EL (cell line): ENCODE data around the gene DCANP1.

Experiments used
- DNase-seq: peaks from one replicate; pipeline ENCODE4 v3.0.0-alpha.2; 2016

The DCANP1 gene

DNA sequence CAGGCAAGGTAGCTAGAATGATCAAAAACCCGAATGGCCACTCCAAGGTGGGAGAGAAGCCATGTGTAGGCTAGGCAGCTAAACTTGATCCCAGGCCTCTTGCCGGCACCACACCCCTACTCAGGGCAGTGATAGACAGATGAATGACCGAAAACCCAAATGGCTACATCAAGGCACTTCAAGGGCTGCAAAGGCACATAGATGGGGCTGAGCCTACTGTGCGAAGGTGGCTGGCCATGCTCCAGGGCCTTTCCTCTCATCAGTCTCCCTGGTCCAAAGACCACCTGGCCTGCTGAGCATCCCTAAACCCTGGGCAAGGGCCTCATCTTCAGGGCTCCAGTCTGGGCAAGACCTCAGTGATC is 8.7 kb upstream of the DCANP1 start:
- no peak for DNase-seq

DNA sequence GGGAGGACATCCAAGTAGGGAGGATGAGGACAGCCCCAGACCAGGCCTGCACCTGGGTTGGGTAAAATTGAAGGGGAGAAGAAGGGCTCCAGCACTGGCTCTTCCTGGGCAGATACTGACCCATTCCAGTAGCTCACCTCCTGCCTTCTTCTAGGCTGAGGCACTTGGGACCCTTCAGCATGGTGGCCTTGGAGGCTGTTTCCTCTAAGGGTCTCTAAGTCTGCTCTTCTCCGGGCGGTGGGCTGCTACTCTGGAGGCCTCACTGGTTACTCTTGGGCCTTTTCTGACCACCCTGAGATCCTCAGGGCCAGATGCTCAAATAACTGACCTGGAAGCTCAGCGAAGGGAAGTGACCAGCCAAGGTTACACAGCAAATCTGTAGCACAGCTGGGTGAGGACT is 7.8 kb upstream of the DCANP1 start:
- DNase-seq, result no peak

DNA sequence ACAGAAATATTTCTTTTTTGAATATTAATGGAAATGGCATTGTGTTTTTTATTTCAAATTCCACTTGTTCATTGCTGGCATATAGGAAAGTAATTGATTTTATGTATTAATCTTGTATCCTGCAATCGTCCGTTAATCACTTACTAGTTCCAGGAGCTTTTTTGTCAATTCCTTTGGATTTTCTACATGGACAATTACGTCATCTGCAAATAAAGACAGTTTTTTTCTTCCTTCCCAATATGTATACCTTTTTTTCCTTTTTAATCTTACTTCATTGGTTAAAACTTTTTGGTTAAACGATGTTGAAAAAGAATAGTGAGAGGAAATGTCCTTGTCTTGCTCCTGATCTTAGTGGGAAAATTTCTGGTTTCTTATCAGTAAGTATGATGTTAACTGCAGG is 6.5 kb upstream of the DCANP1 start:
- DNase-seq, result no peak

DNA sequence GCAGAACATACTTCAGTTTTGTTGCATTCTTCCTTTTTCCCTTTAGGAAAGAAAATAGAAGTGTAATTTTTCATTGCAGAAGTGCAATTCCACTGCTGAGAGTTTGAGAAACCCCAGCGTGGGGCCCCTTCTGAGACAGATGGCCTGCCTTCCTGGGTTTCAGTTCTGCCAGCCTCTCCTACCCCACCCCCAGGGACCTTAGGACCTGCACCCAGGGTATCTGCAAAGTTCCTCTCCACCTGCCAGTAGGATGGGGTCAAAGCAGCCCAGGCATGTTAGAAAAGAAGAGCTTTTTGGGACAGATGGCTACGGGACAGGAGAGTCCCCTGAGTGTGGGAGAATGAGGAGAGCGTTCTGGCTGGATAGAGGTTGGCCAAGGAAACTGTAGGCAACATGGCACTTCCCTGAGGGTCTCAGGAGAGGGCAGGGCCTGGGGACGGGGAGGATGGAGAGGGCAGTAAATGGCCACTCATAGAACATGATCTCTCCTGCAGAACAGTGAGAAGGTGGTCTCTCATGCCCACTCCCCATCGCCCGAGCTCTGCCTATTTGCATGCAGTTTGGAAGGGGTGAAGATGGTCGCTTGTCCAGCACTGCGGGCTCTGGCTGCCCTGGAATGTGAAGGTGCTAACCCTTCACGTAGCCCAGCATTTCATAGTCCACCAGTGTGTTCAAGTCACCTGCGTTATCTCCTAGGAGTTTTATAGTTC is 5.3 kb upstream of the DCANP1 start, which contains the start of gene TIFAB:
Gene TIFAB (minus strand): TSS at position 31 of the 710 bp plus-strand sequence. CDS start 2,412 bp downstream, outside the sequence.
- DNase-seq, result no peak

- no peak for DNase-seq
Observed at GRCh38 chr5:135451581-135452320, 4.6 kb upstream of the DCANP1 start.

DNA sequence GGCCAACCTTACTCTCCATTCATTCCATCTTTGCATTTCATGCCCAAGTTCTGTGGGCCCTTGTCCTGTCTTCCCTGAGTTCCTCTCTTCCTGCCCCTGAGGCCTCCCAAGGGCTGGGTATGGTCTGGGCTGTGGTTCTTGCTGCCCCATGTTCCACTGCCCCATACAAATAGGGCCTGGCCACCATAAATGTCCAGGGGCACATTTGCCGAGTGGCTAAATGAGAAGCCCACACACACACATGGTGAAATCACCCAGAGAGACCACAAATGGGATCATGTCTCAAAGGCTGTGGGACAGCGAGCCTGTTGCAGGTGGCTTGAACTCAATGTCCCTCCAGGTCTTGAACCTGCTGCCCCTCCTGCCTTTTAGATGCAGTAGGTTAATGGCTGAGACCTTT is 3.8 kb upstream of the DCANP1 start:
- DNase-seq, result no peak

DNA sequence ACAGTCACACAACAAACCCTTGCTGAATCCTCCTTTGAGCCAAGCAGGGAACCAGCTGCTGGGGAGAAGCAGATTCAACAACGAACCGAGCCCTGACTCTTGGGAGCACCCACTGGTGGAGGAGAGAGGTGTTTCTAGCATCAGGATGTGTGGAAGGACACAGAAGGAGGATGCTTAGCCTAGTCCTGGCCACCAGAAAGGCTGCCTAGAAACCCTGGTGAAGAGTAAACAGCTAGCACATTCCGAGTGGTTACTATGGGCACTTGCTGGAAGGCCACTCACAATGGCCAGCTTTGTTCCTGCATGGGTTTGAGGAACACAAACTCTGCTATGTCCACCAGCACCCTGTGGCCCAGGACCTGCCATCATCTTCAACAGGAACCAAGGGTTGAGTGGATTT is 3.2 kb upstream of the DCANP1 start:
- no peak for DNase-seq

DNA sequence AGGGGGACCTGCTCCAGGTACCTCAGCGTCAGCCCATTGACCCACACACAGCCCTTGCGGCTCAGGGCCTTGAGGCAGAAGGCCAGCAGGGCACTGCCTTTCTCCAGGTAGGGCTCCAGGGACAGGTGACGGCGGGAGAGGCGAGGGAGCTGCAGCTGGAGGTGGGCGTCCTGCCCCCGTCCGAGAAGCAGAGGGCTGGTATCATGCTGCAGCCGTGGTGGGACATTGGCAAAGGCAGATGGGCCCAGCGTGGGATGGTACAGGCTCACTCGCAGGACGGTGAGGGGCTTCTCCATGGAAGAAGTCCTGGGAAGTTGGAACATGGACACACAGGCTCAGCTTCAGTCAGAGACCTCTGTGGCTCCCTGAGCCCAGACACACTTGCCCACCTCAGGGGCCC is 2.5 kb upstream of the DCANP1 start:
- DNase-seq, result no peak

GRCh38 chr5:135448791-135449507 is 1.8 kb upstream of the DCANP1 start:
- DNase-seq, result peak; percentile 31

DNA sequence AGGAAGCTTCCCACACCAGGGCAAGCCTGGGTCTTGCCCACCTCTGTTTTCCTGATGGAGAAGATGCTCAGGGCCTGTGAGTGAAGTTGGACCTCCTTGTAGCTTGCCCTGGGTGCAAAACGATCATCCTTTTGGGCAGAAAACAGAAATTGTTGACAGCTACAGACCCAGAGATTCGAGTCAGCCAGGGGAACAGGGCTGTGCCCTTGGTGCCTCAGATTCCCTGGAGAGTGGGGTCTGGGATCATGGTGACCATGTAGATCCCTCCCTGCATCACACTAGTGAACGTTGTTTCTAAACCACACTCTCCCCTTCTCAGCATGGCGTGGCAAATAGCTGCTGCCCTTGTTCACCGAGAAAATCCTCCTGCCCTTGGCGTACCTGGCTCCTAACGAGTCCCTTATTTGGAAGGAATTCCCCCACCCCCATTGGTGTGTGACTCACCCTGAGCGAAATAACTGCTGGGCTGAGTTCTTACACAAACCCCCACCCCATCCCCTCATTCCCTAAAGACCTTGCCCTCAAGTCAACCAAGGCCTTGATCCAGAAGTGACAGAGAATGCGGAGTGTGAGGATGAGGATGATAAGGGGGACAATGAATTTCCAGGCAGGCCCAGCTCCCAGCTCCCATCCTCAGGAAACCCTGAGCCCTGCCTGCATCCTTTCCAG is 1.1 kb upstream of the DCANP1 start:
- no peak for DNase-seq

- DNase-seq, result no peak
Observed at GRCh38 chr5:135446615-135447014, 533 bp downstream of the DCANP1 start.

DNA sequence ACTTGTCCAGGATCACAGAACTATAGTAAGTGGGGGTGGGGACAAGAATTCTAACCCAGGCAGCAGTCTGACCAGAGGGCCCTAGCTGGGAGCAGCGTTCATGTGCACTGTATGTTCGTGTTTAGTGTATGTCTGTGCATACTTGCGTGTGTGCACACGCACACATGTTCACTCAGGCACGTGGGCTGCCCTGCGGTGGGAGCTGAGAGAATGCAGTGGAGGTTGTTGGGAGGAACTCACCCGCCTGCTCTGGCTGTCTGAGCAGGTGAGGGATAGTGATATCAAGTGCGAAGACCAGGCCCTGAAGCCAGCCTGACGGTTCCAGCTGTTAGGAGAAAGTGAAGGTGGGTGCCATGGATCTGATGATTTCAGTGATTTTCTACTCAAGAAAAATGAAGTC is 942 bp downstream of the DCANP1 start:
- no peak for DNase-seq

GRCh38 chr5:135445306-135445985 is 1.7 kb downstream of the DCANP1 start:
- no peak for DNase-seq

- DNase-seq, result no peak
Observed at GRCh38 chr5:135444881-135445280, 2.3 kb downstream of the DCANP1 start.

- DNase-seq, result no peak
Observed at GRCh38 chr5:135444360-135444759, 2.8 kb downstream of the DCANP1 start.

DNA sequence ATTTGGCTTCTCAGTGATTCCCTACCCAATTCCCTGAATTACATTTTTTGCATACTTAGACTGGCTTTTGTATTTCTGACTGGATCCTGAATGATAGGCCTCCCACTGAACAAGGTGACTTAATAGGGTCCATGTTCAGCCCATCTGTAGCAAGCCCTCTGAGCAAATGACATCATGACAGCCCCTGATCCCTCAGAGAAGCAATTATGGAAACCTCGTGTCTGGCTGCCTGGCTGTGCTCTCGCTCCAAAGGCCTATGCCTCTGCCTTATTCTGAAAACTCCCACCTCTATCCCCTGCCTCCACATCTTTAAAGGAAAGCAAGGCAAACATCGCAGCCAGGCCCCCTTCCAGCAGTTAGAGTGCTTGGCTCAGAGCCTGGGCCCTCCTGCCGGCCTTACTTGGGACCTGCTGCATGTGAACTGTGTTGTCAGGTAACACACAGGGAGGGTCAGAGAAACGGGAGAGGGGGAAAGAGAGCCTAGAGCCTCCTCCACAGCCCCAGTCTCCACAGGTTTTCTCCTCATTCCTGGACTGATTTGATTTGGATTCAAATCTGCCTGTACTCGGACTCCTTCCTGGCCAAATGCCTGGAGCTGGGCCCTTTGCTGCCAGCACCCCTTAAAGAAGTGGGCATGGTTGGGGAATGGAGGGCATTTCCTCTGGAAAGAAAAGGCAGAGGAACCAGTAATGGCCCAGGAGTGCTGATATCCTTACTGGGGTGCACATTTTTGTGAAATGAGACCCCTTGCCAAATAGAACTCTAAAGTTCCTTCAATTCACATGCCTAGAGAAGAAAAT is 3.8 kb downstream of the DCANP1 start:
- DNase-seq, result no peak

GRCh38 chr5:135442431-135443160 is 4.6 kb downstream of the DCANP1 start:
- DNase-seq, result no peak

DNA sequence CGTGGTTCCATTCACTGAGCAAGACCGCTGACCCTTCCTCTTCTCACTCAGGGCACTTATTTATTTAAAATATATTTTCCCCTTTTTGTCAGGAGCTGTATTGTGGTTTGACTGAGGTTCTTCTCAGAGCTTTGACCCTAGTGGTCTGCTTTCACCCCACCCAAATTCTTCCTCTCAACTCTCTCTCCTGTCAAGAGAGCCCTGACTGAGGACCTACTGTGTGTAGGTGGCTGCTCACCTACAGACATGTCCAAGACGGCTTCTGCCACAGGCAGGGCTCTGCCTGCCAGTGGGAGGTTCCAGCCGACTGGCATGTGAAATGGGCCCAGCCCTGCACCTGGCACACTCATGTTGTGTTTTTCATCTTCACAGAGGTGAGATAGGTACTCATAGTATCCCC is 5.2 kb downstream of the DCANP1 start:
- DNase-seq, result no peak

DNA sequence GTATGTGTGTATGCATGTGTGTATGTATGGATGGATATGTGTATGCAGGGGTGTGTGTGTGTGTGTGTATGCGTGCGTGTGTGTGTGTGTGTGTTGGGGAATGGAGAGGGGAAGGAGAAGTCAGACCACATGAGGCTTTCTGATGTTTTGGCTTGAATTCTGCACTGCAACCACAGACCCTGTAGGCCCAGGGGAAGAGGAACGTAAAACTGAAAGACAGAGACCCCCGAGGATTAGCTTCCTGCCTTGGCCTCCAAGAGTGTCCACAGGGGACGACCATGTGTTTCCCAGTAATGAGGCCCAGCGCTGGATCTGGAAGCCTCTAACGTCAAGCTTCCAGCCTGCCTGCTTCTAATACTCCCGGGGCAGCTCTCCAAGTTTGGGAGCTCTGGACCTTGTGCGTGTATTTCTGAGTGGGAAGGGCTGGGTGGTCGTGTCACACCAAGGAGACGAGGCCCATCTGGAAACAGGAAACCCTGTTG is 5.8 kb downstream of the DCANP1 start:
- DNase-seq, result no peak

DNA sequence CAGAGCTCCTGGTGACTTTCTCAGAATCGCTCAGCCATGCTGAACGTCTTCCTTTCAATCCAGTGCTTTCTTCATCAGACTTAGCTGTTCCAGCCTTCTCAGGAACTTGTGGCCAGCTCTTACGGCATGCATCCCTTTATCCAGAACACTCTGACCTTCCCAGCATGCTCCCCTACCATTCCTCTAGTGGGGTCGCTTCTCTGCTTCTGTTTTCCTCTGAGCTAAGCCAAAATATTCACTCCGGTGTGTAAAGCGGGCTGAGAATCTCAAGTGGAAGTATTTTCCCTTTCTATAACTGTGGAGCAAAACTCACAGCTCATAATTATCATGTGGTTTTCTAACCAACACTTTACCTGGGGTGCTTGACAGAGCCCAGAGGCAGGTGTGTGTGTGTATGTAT is 6.2 kb downstream of the DCANP1 start:
- DNase-seq, result no peak
